Rectal smooth muscle tissue (tissue), 1 donor: ENCODE results near the gene ITPRID1.

ENCODE experiments used
- H3K27ac ChIP-seq: one replicate; pipeline ENCODE4 v1.7.0; 2013; ENCODE audit warnings: low read depth, low read length, inconsistent platforms
- H3K27me3 ChIP-seq: one replicate; pipeline ENCODE4 v1.7.0; 2013; ENCODE audit warnings: low read length; ENCODE audit not compliant: control insufficient read depth, insufficient read depth
- H3K36me3 ChIP-seq: one replicate; pipeline ENCODE4 v1.7.0; 2013; ENCODE audit warnings: low read length; ENCODE audit not compliant: control insufficient read depth, insufficient read depth
- H3K4me1 ChIP-seq: one replicate; pipeline ENCODE4 v1.7.0; 2013; ENCODE audit warnings: low read length; ENCODE audit not compliant: control insufficient read depth, insufficient read depth
- H3K4me3 ChIP-seq: one replicate; pipeline ENCODE4 v1.7.0; 2013; ENCODE audit warnings: low read length
- H3K9ac ChIP-seq: one replicate; pipeline ENCODE4 v1.7.0; 2013; ENCODE audit warnings: low read length

Gene ITPRID1

GRCh38 chr7:31690935-31691334, 177.0 kb downstream of the ITPRID1 start:
- Histone ChIP-seq H3K9ac (no peak overlapping the region), H3K27ac (no peak overlapping the region), H3K4me1 (no peaks in the 10 kb centered on the region), H3K36me3 (no peaks in the 10 kb centered on the region), H3K4me3 (no peak overlapping the region), H3K27me3 (no peaks in the 10 kb centered on the region)

- Histone ChIP-seq H3K9ac (no peak overlapping the region), H3K27me3 (no peaks in the 10 kb centered on the region), H3K27ac (no peak overlapping the region), H3K4me1 (no peaks in the 10 kb centered on the region), H3K36me3 (no peaks in the 10 kb centered on the region), H3K4me3 (no peak overlapping the region)
Observed at GRCh38 chr7:31692451-31692850, 178.6 kb downstream of the ITPRID1 start.

- Histone ChIP-seq H3K4me1 (no peaks in the 10 kb centered on the region), H3K27me3 (no peaks in the 10 kb centered on the region), H3K9ac (no peak overlapping the region), H3K4me3 (no peak overlapping the region), H3K27ac (no peak overlapping the region), H3K36me3 (no peaks in the 10 kb centered on the region)
Observed at GRCh38 chr7:31692871-31693270, 179.0 kb downstream of the ITPRID1 start.

GRCh38 chr7:31695859-31696614, 182.1 kb downstream of the ITPRID1 start:
- Histone ChIP-seq H3K4me3 (no peak overlapping the region), H3K4me1 (no peaks in the 10 kb centered on the region), H3K27ac (no peak overlapping the region), H3K27me3 (no peaks in the 10 kb centered on the region), H3K9ac (no peak overlapping the region), H3K36me3 (no peaks in the 10 kb centered on the region)

- no peak overlapping the region for H3K4me3 ChIP-seq
- no peak overlapping the region for H3K27ac ChIP-seq
- H3K4me1 ChIP-seq, result no peaks in the 10 kb centered on the region
- no peaks in the 10 kb centered on the region for H3K27me3 ChIP-seq
- no peak overlapping the region for H3K9ac ChIP-seq
- no peaks in the 10 kb centered on the region for H3K36me3 ChIP-seq
Observed at GRCh38 chr7:31699050-31699449, 185.2 kb downstream of the ITPRID1 start.

- Histone ChIP-seq H3K36me3 (no peaks in the 10 kb centered on the region), H3K9ac (no peak overlapping the region), H3K27me3 (peaks cover 2% of the 10 kb centered on the region), H3K4me1 (no peaks in the 10 kb centered on the region), H3K4me3 (no peak overlapping the region), H3K27ac (no peak overlapping the region)
Observed at GRCh38 chr7:31702354-31702753, 188.5 kb downstream of the ITPRID1 start.

GRCh38 chr7:31705377-31705776, 191.5 kb downstream of the ITPRID1 start:
- Histone ChIP-seq H3K4me3 (no peak overlapping the region), H3K27ac (no peak overlapping the region)

GRCh38 chr7:31707089-31707488, 193.2 kb downstream of the ITPRID1 start:
- no peak overlapping the region for H3K9ac ChIP-seq
- H3K36me3 ChIP-seq, result no peaks in the 10 kb centered on the region
- H3K4me3 ChIP-seq, result no peak overlapping the region
- H3K27me3 ChIP-seq, result peaks cover 2% of the 10 kb centered on the region
- H3K4me1 ChIP-seq, result no peaks in the 10 kb centered on the region
- no peak overlapping the region for H3K27ac ChIP-seq

More at GRCh38 chr7:31705377-31705776, 191.5 kb downstream of the ITPRID1 start:
- Histone ChIP-seq H3K9ac (no peak overlapping the region), H3K27me3 (peaks cover 2% of the 10 kb centered on the region), H3K4me1 (no peaks in the 10 kb centered on the region), H3K36me3 (no peaks in the 10 kb centered on the region)
